Adipocyte (in vitro differentiated cells): ENCODE measurements around the gene PROX2.

Experiments used
- DNase-seq: peaks from one replicate; pipeline ENCODE4 v3.0.0-alpha.2; 2015; ENCODE audit warnings: low read depth
- H3K27me3 ChIP-seq: replicated peaks from 2 replicates; pipeline ENCODE4 v1.7.0; 2013; ENCODE audit warnings: mild to moderate bottlenecking, low read length, moderate library complexity; ENCODE audit not compliant: control insufficient read depth, insufficient read depth
- H3K36me3 ChIP-seq: 2 replicates; pipeline ENCODE4 v1.7.0; 2013; ENCODE audit warnings: low read length, mild to moderate bottlenecking, moderate library complexity; ENCODE audit not compliant: control insufficient read depth, insufficient read depth, severe bottlenecking
- H3K4me1 ChIP-seq: 2 replicates; pipeline ENCODE4 v1.7.0; 2013; ENCODE audit warnings: mild to moderate bottlenecking, low read length, moderate library complexity; ENCODE audit not compliant: control insufficient read depth, insufficient read depth
- H3K4me3 ChIP-seq: 2 replicates; pipeline ENCODE4 v1.7.0; 2013; ENCODE audit warnings: mild to moderate bottlenecking, low read length, moderate library complexity
- H3K9ac ChIP-seq: 2 replicates; pipeline ENCODE4 v1.7.0; 2013; ENCODE audit warnings: mild to moderate bottlenecking, low read length, moderate library complexity
- H3K9me3 ChIP-seq: 2 replicates; pipeline ENCODE4 v1.7.0; 2013; ENCODE audit warnings: mild to moderate bottlenecking, low read length, moderate library complexity; ENCODE audit not compliant: control insufficient read depth

Gene PROX2

DNA sequence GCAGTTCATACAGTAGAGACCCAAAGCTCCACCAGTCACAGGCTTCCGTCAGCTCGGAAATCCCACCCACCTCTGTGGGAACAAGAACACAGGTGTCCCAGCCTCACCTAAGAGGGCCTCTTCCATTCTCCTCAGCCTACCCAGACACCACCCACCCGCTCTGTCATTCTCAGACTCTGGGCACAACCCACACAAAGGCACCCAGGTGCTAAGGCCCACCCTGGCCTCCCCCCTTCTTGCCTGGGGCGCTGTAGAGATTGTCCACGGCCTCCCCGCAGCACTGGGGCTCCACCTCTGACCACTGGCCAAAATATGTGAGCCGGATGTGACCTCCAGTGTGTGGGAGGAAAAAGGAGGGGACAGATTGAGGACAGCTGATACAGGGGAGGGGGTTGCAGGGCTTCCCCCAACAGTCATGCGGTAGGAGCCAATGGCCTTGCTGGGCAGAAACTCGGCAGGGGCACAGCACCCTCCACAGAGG lies 33.0 kb upstream of the PROX2 start:
- no peaks in the 10 kb centered on the region for H3K27me3 ChIP-seq
- no peaks in the 10 kb centered on the region for H3K9me3 ChIP-seq
- H3K4me3 ChIP-seq, result no peak overlapping the region
- H3K4me1 ChIP-seq, result peaks cover 17% of the 10 kb centered on the region
- H3K9ac ChIP-seq, result no peak overlapping the region
- peaks cover 6% of the 10 kb centered on the region for H3K36me3 ChIP-seq
- no peak for DNase-seq

DNA sequence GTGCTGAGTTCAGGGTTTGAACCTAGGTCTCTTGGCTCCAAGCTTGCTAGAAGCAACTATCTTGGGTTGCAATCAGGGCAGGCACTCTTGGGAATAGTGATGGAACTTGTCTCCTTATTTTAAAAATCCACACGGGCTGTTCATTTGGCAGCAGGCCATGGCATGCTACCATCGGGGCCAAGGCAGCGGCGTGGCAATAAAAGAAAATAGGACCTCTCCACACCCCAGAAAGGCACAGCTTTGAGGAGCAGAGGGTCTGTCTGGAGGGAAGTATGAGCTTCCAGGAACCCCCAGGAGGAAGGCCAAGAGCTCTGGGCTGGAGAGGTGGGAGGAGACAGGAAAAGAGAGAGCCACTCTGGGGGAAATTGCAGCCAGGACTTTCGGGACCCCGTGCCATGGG lies 31.8 kb upstream of the PROX2 start:
- H3K27me3 ChIP-seq, result no peaks in the 10 kb centered on the region
- DNase-seq, result no peak
- no peak overlapping the region for H3K4me3 ChIP-seq
- H3K4me1 ChIP-seq, result peaks cover 17% of the 10 kb centered on the region
- no peaks in the 10 kb centered on the region for H3K9me3 ChIP-seq
- peak overlapping the region; percentile 36 for H3K9ac ChIP-seq
- peaks cover 15% of the 10 kb centered on the region for H3K36me3 ChIP-seq

DNA sequence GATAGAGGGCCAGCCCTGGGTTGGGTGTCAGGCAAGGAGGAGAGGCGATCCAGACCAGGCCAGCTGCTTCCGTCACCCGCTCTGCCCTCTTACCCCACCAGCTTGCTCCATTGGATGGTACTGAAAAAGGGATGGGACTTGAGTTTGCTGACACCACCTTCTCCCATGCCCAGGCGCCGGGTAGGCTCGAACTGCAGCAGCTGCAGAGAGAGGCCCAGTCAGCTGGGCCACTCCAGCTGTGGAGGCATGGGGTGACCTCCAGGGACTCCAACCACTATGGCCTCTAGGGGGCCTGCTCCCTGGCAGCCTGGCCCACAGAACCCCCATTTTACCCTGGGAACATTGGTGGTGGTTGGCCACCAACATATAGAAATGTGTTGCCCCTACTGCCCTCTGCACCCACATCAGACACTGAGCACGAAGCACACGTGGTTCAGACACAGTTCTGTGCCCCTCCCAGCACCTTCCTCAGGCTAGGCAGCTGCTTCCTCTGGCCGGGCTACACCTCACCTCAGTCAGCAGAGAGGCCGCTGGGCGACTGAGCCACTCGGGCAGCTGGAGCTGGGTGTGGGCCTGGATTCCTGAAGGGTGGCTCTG lies 31.1 kb upstream of the PROX2 start:
- Histone ChIP-seq H3K27me3 (no peaks in the 10 kb centered on the region), H3K9me3 (no peaks in the 10 kb centered on the region), H3K36me3 (peaks cover 23% of the 10 kb centered on the region), H3K9ac (peak overlapping the region; percentile 36), H3K4me1 (peaks cover 17% of the 10 kb centered on the region), H3K4me3 (no peak overlapping the region)
- DNase-seq, result no peak

DNA sequence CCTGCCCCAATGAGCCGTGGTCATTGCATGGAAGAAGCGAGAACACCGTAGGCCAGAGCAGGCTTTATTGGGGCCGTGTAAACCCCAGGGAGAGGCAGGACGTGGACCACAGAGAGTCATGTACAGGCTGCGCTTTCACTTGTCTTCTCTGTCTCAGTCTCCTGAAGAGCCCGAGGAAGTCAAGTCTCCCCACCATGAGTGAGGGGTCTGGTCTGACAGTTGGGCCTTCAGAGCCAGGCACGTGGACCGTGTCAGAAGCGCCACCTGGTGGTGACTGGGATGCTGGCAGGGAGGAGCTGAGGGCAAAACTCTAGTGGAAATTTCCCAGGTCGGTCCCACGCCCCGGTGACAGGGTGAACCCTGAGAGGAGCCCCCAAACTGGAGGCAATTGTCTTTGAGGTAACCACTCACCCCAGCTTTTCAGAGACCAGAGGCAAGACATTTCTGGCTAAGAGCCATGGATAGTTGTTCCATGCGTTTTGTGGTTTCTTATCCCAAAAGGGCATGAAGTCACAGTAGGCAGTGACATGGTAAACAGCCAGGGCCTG lies 29.7 kb upstream of the PROX2 start:
- Histone ChIP-seq H3K27me3 (no peaks in the 10 kb centered on the region), H3K36me3 (peaks cover 36% of the 10 kb centered on the region), H3K9ac (no peak overlapping the region), H3K9me3 (no peaks in the 10 kb centered on the region), H3K4me3 (no peak overlapping the region), H3K4me1 (peaks cover 17% of the 10 kb centered on the region)
- peak; percentile 89 for DNase-seq

DNA sequence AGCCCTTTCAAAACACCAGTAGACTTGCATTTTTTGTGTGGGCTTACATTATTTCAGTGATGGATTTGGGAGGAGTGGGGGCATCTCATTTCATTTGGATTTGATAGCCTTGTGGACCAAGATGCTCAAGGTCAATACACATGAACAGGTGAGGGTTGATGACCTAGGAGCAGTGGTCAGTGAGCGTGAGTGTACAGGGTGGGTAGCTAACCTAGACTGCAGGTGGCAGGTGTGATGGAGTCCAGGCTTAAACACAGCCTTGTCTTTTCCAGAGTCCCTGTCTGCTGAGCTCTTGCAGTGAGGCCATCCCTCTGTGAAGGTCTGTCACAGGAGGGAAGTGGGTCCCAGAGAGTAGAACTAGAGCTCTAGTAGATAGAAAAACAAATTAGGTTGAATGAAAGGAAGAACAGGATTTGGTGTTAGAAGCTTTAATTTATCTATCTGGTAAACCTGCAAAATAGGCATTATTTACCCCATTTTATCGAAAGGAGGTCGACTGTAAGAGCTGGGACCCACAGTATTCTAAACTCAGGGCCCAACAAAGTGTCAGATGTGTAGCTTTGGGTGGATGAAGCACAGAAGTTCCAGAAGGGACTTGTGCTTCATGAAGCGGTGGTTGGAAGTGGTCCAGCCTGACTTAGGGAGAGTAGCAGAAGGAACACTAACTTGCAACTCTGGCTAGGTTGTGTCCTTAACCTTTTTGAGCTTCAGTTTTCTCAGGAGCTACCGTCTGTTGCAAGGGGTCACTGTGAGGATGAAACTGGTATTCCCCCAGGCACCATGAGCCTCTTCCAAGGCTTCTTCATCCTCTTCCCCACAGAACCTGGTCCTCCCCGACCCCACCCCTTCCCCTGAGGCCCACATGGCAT lies 28.9 kb upstream of the PROX2 start:
- H3K36me3 ChIP-seq, result peaks cover 44% of the 10 kb centered on the region
- H3K4me3 ChIP-seq, result no peak overlapping the region
- H3K4me1 ChIP-seq, result peaks cover 17% of the 10 kb centered on the region
- no peak overlapping the region for H3K9ac ChIP-seq
- no peak for DNase-seq
- H3K27me3 ChIP-seq, result no peaks in the 10 kb centered on the region
- H3K9me3 ChIP-seq, result no peaks in the 10 kb centered on the region

DNA sequence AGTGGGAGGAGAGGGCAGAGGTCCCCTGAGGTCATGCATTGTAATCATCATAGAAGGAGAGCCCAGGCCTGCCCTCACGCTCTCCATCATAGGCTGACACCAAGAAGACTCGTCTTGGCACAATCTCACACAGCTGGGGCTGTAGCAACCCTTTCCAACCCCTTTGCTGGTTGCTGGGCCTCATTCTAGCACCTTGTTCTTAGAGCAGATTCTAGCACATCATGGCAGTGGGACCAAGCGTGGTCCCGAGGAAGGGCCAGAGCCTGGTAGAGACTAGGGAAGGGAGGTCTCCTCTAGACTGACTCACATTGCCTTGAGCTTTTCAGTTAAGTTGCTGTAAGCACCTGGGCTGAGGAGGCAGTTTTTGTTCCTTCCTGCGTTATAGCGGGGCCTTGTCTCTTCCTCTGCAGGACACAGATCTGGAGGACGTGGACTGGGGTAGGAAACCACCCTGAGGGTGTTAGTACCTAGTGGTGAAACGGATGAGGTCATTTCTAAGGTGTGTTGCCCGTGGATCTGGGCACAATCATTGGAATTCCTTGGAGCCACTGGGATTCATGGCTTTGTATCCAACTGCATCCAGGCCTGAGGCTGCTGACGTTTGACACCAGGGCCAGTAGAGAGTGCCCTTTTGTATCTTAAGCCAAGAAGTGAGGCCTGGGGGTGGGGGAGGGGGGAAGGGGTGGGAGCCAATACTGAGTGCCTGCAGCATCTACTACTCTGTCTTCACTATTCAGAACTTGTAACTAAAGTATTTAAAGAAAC lies 27.2 kb upstream of the PROX2 start:
- Histone ChIP-seq H3K9ac (no peak overlapping the region), H3K27me3 (no peaks in the 10 kb centered on the region), H3K4me1 (peaks cover 17% of the 10 kb centered on the region), H3K4me3 (no peak overlapping the region), H3K36me3 (peaks cover 62% of the 10 kb centered on the region), H3K9me3 (no peaks in the 10 kb centered on the region)
- no peak for DNase-seq

DNA sequence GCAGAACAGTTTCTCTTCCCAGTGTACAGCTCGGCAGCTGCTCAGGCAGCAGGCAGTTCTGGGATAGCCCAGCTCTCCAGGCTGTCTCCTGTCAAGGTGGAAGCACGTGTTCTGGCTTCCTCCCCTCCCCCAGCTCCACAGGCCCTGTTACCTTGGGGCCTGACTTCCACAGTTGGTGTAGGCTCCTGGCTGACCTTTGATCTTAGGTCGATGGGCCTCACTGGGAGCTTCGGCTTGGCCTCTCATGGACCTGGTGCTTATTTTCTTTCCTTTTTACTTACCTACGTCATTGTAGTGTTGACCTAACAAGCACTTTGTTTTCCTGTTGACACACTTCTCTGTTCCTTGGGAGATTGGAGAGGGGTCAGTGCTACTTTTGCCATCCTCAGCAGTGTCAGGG lies 22.7 kb upstream of the PROX2 start:
- no peak for DNase-seq
- Histone ChIP-seq H3K36me3 (peaks cover 98% of the 10 kb centered on the region), H3K4me3 (no peak overlapping the region), H3K9me3 (no peaks in the 10 kb centered on the region), H3K27me3 (no peaks in the 10 kb centered on the region), H3K4me1 (no peaks in the 10 kb centered on the region), H3K9ac (no peak overlapping the region)

DNA sequence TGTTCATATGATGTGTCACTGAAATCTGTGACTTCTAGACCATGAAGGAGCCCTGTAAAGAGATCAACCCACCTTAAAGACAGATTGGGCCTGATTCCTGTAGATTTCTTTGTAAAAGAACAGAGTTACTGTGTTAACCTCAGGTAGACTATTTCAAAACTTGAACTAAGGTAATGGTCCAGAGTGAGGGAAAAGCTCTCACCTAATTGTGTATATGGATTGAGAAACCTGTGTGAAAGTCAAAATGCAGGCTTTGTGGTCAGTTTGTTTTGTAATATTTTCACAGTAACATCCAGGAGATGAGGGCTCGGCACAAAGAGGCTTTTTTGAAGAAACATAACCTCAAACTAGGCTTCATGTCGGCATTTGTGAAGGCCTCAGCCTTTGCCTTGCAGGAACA lies 22.1 kb upstream of the PROX2 start:
- Histone ChIP-seq H3K27me3 (no peaks in the 10 kb centered on the region), H3K9ac (no peak overlapping the region), H3K9me3 (no peaks in the 10 kb centered on the region), H3K36me3 (peaks cover 100% of the 10 kb centered on the region), H3K4me1 (no peaks in the 10 kb centered on the region), H3K4me3 (no peak overlapping the region)
- DNase-seq, result no peak

DNA sequence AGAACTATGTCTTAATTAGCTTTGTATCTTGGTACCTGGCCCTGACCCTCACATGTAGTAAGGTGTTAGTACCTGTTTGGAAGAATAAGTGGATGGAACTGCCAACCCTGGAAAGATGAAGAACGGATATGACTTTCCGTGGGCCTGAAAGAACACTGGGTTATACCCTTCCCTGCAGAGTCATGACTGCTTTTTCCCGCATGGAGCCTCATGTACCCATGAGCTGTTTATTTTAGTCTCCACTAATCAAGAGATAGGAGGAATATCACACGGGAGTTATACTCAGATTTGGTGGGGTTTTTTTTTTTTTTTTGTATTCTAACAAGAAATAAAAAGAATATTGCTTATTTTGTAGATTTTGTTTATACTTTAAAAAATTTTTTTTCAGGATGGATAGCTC lies 21.7 kb upstream of the PROX2 start:
- Histone ChIP-seq H3K36me3 (peaks cover 100% of the 10 kb centered on the region), H3K9ac (no peak overlapping the region), H3K9me3 (no peaks in the 10 kb centered on the region), H3K4me3 (no peak overlapping the region), H3K27me3 (no peaks in the 10 kb centered on the region), H3K4me1 (no peaks in the 10 kb centered on the region)
- no peak for DNase-seq

DNA sequence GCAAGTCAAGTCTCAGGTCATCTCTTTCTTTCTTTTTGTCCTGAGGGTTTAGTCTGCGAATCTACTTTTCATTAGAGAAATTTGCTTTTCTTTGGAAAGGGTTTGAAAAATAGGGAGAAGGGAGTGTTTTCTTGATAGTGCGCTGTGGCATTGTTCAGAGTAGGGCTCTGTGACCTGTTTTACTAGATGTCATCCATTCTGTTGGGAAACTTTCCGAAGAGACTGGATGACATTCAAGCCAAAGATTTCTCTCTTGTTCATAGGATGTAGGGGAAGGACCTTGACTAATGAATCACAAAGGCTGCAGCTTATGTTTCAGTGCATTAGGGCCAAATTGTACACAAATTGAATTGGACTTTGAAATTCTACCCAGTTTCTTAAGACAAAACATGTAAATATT lies 20.5 kb upstream of the PROX2 start:
- H3K4me3 ChIP-seq, result no peak overlapping the region
- no peak for DNase-seq
- peaks cover 11% of the 10 kb centered on the region for H3K4me1 ChIP-seq
- H3K9ac ChIP-seq, result no peak overlapping the region
- peaks cover 99% of the 10 kb centered on the region for H3K36me3 ChIP-seq
- no peaks in the 10 kb centered on the region for H3K27me3 ChIP-seq
- no peaks in the 10 kb centered on the region for H3K9me3 ChIP-seq

DNA sequence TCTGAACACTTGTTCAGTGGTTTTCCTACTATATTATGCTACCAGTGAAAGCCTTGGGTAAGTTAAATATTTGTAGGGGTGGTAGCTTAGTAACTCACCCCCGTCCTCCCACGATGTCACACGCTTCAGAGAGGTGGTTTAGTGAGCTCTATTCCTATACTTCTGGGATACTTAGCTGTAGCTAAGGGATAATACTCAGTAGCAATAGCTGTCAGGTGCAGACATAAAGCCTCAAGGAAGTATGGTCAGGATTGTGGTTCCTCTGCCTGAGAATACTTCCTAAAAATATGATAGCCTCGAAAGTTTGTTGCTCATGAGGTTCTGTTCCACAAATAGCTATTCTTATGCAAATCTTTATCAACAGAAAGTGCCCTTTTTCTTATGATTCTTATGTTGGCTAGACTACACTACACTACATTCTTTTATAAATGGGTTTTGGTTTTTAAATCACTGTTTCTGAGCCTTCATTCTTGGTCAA lies 17.7 kb upstream of the PROX2 start:
- H3K4me3 ChIP-seq, result no peak overlapping the region
- H3K27me3 ChIP-seq, result no peaks in the 10 kb centered on the region
- H3K36me3 ChIP-seq, result peaks cover 97% of the 10 kb centered on the region
- no peak overlapping the region for H3K9ac ChIP-seq
- H3K4me1 ChIP-seq, result peaks cover 15% of the 10 kb centered on the region
- H3K9me3 ChIP-seq, result no peaks in the 10 kb centered on the region
- no peak for DNase-seq
